Ascending aorta (tissue), 2 donors: ENCODE data around the gene BGN. TPM values are rescaled to one million over a fixed set of nuclear protein-coding genes. Genes with fewer than 3 reads are reported as not detected.

ENCODE experiments used
- DNase-seq, 2 donors: peaks; one replicate each; pipeline ENCODE4 v3.0.0-alpha.2; 2019; ENCODE audit warnings: low spot score in 2 of 2
- H3K27ac ChIP-seq, 2 donors: fragments of 200-600 bp; sonication (generic); one replicate each; pipeline ENCODE4 v1.5.1; 2016 to 2017; ENCODE audit warnings: mild to moderate bottlenecking in 1 of 2
- H3K27me3 ChIP-seq: fragments of 200-600 bp; sonication (generic); one replicate; pipeline ENCODE4 v1.5.1; 2017
- H3K36me3 ChIP-seq, 2 donors: fragments of 200-600 bp; sonication (generic); one replicate each; pipeline ENCODE4 v1.5.1; 2016
- H3K4me1 ChIP-seq, 2 donors: fragments of 200-600 bp; sonication (generic); one replicate each; pipeline ENCODE4 v1.5.1; 2016 to 2017; ENCODE audit warnings: mild to moderate bottlenecking in 1 of 2
- H3K4me3 ChIP-seq, 2 donors: fragments of 200-600 bp; sonication (generic); one replicate each; pipeline ENCODE4 v1.5.1; 2016 to 2017; ENCODE audit warnings: mild to moderate bottlenecking in 1 of 2
- H3K9me3 ChIP-seq, 2 donors: fragments of 200-600 bp; sonication (generic); one replicate each; pipeline ENCODE4 v1.5.1; 2016
- intact Hi-C: fragments of 100-400 bp; cut with DNase I; formaldehyde crosslinking; loops from one replicate; pipeline ENCODE4 v1.15.1; 2023
- total RNA-seq: library from RNA; depleted of rRNA; stranded (reverse); fragments of >200 nt; gene quantifications from one replicate; pipeline ENCODE4 v1.1.0, GENCODE V29; 2016
- TF ChIP-seq, protein P1 (sequence below), 3 experiments: fragments of 200-600 bp in 2 of 3; fragments of 450-650 bp in 1 of 3; sonication (generic) in 2 of 3; IDR thresholded peaks; one replicate each; pipeline ENCODE4 v1.5.1; 2016 to 2019; ENCODE audit warnings: antibody characterized with exemption in 3 of 3, mild to moderate bottlenecking in 1 of 3, moderate library complexity in 1 of 3

Gene BGN
- total RNA-seq, 1 donor from 2014 or later, result 1,387 TPM

DNA sequence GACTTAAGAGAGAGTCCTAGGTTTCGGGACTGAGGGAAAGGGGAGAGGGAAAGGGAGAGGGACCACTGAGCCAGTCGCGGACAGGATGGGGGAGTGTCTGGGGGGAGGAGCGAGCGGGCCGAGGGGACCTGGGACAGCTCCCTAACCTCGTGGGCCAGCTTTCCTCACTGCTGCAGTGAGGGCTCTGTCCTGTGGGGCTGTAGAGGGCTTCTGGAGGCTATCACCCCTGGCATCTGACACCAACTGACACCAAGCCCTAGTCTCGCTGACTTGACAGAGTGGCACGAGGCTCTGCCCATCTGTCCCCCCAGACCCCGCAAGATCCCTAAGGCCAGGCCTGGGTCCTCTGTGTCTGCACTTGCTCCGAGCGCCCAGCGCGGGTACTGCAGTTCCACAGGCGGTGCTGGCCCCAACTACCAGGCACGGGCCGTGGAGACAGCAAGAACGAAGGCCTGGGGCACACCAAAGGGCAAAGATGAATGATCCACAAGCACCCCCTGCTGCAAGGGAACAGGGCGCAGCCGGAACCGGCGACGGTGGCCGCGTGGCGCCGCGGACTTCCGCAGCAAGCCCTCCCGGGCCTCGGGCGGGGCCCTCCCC, 24.9 kb upstream of the BGN start:
- TF ChIP-seq, protein P1, sequence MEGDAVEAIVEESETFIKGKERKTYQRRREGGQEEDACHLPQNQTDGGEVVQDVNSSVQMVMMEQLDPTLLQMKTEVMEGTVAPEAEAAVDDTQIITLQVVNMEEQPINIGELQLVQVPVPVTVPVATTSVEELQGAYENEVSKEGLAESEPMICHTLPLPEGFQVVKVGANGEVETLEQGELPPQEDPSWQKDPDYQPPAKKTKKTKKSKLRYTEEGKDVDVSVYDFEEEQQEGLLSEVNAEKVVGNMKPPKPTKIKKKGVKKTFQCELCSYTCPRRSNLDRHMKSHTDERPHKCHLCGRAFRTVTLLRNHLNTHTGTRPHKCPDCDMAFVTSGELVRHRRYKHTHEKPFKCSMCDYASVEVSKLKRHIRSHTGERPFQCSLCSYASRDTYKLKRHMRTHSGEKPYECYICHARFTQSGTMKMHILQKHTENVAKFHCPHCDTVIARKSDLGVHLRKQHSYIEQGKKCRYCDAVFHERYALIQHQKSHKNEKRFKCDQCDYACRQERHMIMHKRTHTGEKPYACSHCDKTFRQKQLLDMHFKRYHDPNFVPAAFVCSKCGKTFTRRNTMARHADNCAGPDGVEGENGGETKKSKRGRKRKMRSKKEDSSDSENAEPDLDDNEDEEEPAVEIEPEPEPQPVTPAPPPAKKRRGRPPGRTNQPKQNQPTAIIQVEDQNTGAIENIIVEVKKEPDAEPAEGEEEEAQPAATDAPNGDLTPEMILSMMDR (IDR thresholded peaks at IDR 0.05), result peak in 1 of 3 experiments; percentile 11
- H3K4me1 ChIP-seq, result peaks cover 0 to 15% of the 10 kb centered on the region in 2 donors
- peaks cover 0 to 1% of the 10 kb centered on the region in 2 donors for H3K36me3 ChIP-seq
- H3K27ac ChIP-seq, result peak overlapping the region; percentile 55 to 57
- no peak for DNase-seq
- H3K4me3 ChIP-seq, result peak overlapping the region; percentile 55 to 69
- no peaks in the 10 kb centered on the region for H3K9me3 ChIP-seq
- no peaks in the 10 kb centered on the region for H3K27me3 ChIP-seq
- intact Hi-C loops, result loop anchor here (5.0 to 10.0 kb wide), 3 partner anchors 127 to 905 kb away; partner anchors contain the start of genes CCNQ, EMD, FLNA and ZNF275

DNA sequence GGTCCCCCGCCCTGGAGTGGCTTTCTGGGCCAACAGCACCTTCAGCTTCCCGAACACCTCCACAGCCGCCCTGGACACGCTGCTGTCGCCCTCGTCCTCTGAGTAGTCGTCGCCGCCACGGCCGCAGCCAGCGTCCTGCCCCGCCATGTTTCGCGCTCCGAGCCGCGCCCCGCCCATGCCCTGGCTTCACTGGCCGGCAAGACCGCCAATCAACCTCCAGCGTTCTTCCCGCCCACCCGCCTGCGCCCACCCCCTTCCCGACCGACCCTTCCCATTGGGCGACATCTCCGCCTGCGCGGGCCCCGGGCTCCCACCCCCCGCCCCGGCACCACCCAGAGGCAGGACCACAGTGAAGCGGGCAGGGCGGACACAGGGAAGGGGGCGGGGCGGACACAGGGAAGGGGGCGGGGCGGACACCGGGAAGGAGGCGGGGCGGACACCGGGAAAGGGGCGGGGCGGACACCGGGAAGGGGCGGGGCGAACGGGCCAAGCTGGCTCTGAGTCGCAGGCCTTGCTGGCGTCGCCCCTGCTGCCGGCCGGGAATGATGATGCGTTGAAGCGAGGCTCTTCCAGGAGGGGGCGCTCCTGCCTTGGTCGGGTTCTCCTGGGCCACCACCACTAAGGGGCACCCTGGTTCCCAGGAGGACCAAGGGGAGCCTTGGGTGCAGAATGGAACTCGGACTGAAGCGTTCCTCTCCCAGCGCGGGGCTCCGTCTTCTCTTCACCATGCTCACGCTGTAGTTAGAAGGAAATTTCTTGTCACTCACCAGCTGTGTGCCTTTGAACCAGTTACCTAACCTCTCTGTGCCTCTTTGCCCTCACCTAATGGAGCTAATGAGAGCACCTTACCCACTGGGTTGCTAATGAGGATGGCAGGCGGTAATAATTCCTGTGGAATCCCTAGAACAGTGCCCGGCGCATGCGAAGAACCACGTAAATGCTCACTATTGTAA, 24.1 kb upstream of the BGN start, which contains the start of gene HAUS7:
Gene HAUS7, minus strand, starts transcription at position 166 of the 953 bp plus-strand sequence. Its CDS starts 19 bp downstream, at position 147.
- Histone ChIP-seq H3K27me3 (no peaks in the 10 kb centered on the region), H3K4me3 (peak within 1 kb of the TSS; percentile 55 to 69), H3K36me3 (no peaks in the 10 kb centered on the region), H3K27ac (peak within 1 kb of the TSS; percentile 74 to 80), H3K4me1 (peaks cover 0 to 22% of the 10 kb centered on the region in 2 donors), H3K9me3 (no peaks in the 10 kb centered on the region)
- intact Hi-C loops, result loop anchor here (1.0 to 10.0 kb wide), 4 partner anchors 25 to 904 kb away; partner anchors contain the start of genes CCNQ, EMD and FLNA
- TF ChIP-seq, protein P1 (IDR thresholded peaks at IDR 0.05), result peak; percentile 62 to 82 (median 81)
- DNase-seq, result peak; percentile 61 to 94

DNA sequence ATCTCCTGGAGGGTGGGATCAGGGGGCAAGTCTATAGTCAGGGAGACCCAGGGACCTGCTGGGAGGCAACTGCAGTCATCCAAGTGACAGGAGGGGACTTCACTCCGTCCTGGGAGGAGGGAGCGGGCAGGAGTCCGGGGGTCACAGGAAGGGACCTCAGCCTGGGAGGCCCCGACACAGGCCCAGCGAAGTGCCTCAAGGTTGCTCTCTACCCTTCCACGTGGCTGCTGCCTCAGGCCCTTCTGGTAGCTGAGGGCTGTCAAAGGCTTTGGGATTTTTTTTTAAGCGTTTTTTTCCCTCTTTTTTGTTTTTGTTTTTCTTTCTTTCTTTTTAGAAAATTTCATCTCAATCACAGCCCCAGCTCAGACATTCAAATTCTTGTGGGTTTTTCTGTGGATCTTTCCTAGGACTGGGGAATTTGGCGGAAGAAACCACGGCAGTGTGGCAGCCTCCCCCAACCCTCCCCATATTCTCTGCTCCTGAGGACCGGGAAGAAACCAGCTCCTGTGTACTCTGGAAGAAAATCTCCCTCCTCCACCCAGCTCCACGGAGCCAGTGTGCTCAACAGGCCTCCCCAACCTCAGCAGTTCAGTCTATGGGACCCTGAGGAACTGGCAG, 23.0 kb upstream of the BGN start:
- H3K9me3 ChIP-seq, result no peaks in the 10 kb centered on the region
- no peaks in the 10 kb centered on the region for H3K27me3 ChIP-seq
- H3K4me3 ChIP-seq, result no peak overlapping the region
- H3K27ac ChIP-seq, result peak overlapping the region; percentile 74 to 80
- H3K4me1 ChIP-seq, result peaks cover 4 to 29% of the 10 kb centered on the region in 2 donors
- TF ChIP-seq, protein P1 (IDR thresholded peaks at IDR 0.05), result no peak
- intact Hi-C loops, result loop anchor here (1.0 to 10.0 kb wide), 4 partner anchors 24 to 903 kb away; partner anchors contain the start of genes CCNQ, EMD and FLNA
- H3K36me3 ChIP-seq, result no peaks in the 10 kb centered on the region
- no peak for DNase-seq

DNA sequence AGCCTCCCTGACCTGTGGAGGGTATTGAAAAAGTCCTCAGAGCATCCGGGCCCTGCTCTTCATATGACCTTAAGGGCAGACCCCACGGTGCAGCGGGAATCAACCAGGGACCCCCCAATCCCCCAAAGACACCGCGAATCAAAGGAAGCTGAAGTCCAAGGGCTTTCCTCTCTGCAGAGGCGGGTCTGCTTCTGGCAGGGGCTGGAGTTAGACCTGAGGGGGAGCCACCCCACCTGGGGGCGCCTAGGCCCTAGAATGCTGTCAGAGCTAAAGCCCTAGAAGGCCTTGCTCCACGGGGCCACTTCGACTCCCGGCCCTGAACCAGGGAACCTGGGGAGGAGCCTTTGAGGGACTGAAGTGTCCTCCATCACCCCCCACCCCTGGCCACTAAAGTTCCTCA, 21.7 kb upstream of the BGN start:
- intact Hi-C loops, result loop anchor here (5.0 to 10.0 kb wide), 2 partner anchors 124 to 902 kb away; partner anchors contain the start of genes CCNQ, EMD and FLNA

More for the DNA sequence above, 21.7 kb upstream of the BGN start:
- H3K27ac ChIP-seq, result peak overlapping the region; percentile 74 to 80
- H3K4me1 ChIP-seq, result peaks cover 4 to 38% of the 10 kb centered on the region in 2 donors
- DNase-seq, result no peak
- no peaks in the 10 kb centered on the region for H3K9me3 ChIP-seq
- no peaks in the 10 kb centered on the region for H3K27me3 ChIP-seq
- H3K36me3 ChIP-seq, result no peaks in the 10 kb centered on the region
- TF ChIP-seq, protein P1 (IDR thresholded peaks at IDR 0.05), result no peak
- no peak overlapping the region for H3K4me3 ChIP-seq
